ENCODE data around the gene ZEB1. TPM values are rescaled to one million over a fixed set of nuclear protein-coding genes. Genes with fewer than 3 reads are reported as not detected.
A peak's percentile ranks its signal among the peaks of the same experiment; 100 is the strongest.

ZEB1 gene
- total RNA-seq, 4 donors from 2014 or later = 22.4 to 61.1 (median 40.1) TPM

- WGBS, 2 donors (ENCODE audit: low coverage in 1 of 2) = 46 to 64% methylated on average over 1 of the region's 1 CpG
Observed at GRCh38 chr10:31341552-31341951, 22.5 kb downstream of the ZEB1 start.

GRCh38 chr10:31343009-31343408 lies 24.0 kb downstream of the ZEB1 start:
- no peak overlapping the region for H3K27ac ChIP-seq
- no peak for DNase-seq
- no peak overlapping the region for H3K4me3 ChIP-seq
- in situ Hi-C loops (cut with MboI; ENCODE audit: low pct_ligation_motif_present in 1 of 4, low pct_unique_long_range_greater_than_20kb in 1 of 4, low sequenced_read_pairs in 3 of 4) (no loop called here), intact Hi-C loops (cut with DNase I; ENCODE audit: low total_unique reads) (no loop called here)
- H3K36me3 ChIP-seq = no peaks in the 10 kb centered on the region
- no peaks in the 10 kb centered on the region for H3K27me3 ChIP-seq
- peaks cover 0 to 41% (median 13%) of the 10 kb centered on the region in 4 donors for H3K4me1 ChIP-seq
- no peaks in the 10 kb centered on the region for H3K9me3 ChIP-seq
- TF ChIP-seq, protein P1, sequence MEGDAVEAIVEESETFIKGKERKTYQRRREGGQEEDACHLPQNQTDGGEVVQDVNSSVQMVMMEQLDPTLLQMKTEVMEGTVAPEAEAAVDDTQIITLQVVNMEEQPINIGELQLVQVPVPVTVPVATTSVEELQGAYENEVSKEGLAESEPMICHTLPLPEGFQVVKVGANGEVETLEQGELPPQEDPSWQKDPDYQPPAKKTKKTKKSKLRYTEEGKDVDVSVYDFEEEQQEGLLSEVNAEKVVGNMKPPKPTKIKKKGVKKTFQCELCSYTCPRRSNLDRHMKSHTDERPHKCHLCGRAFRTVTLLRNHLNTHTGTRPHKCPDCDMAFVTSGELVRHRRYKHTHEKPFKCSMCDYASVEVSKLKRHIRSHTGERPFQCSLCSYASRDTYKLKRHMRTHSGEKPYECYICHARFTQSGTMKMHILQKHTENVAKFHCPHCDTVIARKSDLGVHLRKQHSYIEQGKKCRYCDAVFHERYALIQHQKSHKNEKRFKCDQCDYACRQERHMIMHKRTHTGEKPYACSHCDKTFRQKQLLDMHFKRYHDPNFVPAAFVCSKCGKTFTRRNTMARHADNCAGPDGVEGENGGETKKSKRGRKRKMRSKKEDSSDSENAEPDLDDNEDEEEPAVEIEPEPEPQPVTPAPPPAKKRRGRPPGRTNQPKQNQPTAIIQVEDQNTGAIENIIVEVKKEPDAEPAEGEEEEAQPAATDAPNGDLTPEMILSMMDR (IDR thresholded peaks at IDR 0.05) = no peak
- TF ChIP-seq EP300 (IDR thresholded peaks at IDR 0.05; ENCODE audit: low read depth) (no peak), POLR2A (IDR thresholded peaks at IDR 0.05) (no peak), POLR2AphosphoS5 (IDR thresholded peaks at IDR 0.05) (no peak)
- 46 to 67% methylated on average over 3 of the region's 3 CpGs for WGBS, 2 donors (ENCODE audit: low coverage in 1 of 2)

More at GRCh38 chr10:31341552-31341951, 22.5 kb downstream of the ZEB1 start:
- TF ChIP-seq POLR2A (IDR thresholded peaks at IDR 0.05) (no peak), EP300 (IDR thresholded peaks at IDR 0.05; ENCODE audit: low read depth) (no peak), POLR2AphosphoS5 (IDR thresholded peaks at IDR 0.05) (no peak)
- TF ChIP-seq, protein P1 (IDR thresholded peaks at IDR 0.05) = no peak
- Histone ChIP-seq H3K4me3 (no peak overlapping the region), H3K36me3 (no peaks in the 10 kb centered on the region), H3K9me3 (no peaks in the 10 kb centered on the region), H3K27me3 (no peaks in the 10 kb centered on the region), H3K27ac (no peak overlapping the region), H3K4me1 (peaks cover 0 to 29% (median 5%) of the 10 kb centered on the region in 4 donors)
- intact Hi-C loops (cut with DNase I; ENCODE audit: low total_unique reads) (no loop called here), in situ Hi-C loops (cut with MboI; ENCODE audit: low pct_ligation_motif_present in 1 of 4, low pct_unique_long_range_greater_than_20kb in 1 of 4, low sequenced_read_pairs in 3 of 4) (no loop called here)
- no peak for DNase-seq

- Histone ChIP-seq H3K27ac (no peak overlapping the region), H3K4me1 (peaks cover 0 to 47% (median 13%) of the 10 kb centered on the region in 4 donors), H3K36me3 (no peaks in the 10 kb centered on the region), H3K9me3 (no peaks in the 10 kb centered on the region), H3K4me3 (no peak overlapping the region), H3K27me3 (no peaks in the 10 kb centered on the region)
- intact Hi-C loops (cut with DNase I; ENCODE audit: low total_unique reads) (no loop called here), in situ Hi-C loops (cut with MboI; ENCODE audit: low pct_ligation_motif_present in 1 of 4, low pct_unique_long_range_greater_than_20kb in 1 of 4, low sequenced_read_pairs in 3 of 4) (no loop called here)
- WGBS, 2 donors (ENCODE audit: low coverage in 1 of 2) = 64 to 80% methylated on average over 5 of the region's 5 CpGs
- TF ChIP-seq, protein P1 (IDR thresholded peaks at IDR 0.05) = no peak
- TF ChIP-seq EP300 (IDR thresholded peaks at IDR 0.05; ENCODE audit: low read depth) (no peak), POLR2AphosphoS5 (IDR thresholded peaks at IDR 0.05) (no peak), POLR2A (IDR thresholded peaks at IDR 0.05) (no peak)
- no peak for DNase-seq
Observed at GRCh38 chr10:31343551-31343950, 24.5 kb downstream of the ZEB1 start.

GRCh38 chr10:31345886-31346285 lies 26.9 kb downstream of the ZEB1 start:
- 45 to 53% methylated on average over 1 of the region's 1 CpG for WGBS, 2 donors (ENCODE audit: low coverage in 1 of 2)

More at GRCh38 chr10:31345886-31346285, 26.9 kb downstream of the ZEB1 start:
- Histone ChIP-seq H3K27me3 (no peaks in the 10 kb centered on the region), H3K4me1 (peaks cover 0 to 55% (median 9%) of the 10 kb centered on the region in 4 donors), H3K27ac (peak overlapping the region in 1 of 4 donors; percentile 37), H3K36me3 (no peaks in the 10 kb centered on the region), H3K4me3 (no peak overlapping the region), H3K9me3 (no peaks in the 10 kb centered on the region)
- in situ Hi-C loops (cut with MboI; ENCODE audit: low pct_ligation_motif_present in 1 of 4, low pct_unique_long_range_greater_than_20kb in 1 of 4, low sequenced_read_pairs in 3 of 4) (no loop called here), intact Hi-C loops (cut with DNase I; ENCODE audit: low total_unique reads) (no loop called here)
- DNase-seq = no peak
- TF ChIP-seq EP300 (IDR thresholded peaks at IDR 0.05; ENCODE audit: low read depth) (no peak), POLR2A (IDR thresholded peaks at IDR 0.05) (no peak), POLR2AphosphoS5 (IDR thresholded peaks at IDR 0.05) (no peak)
- TF ChIP-seq, protein P1 (IDR thresholded peaks at IDR 0.05) = no peak

All from transverse colon (tissue), 4 donors.